K562 (cell line): Measurements from ENCODE around the gene NHSL2. TPM values are rescaled to one million over a fixed set of nuclear protein-coding genes. Genes with fewer than 3 reads are reported as not detected.

ENCODE experiments used
- ATAC-seq: fragments of 200-7000 bp; cut with Tn5 transposase; 3 replicates; pipeline ENCODE4 v1.9.1; 2020; ENCODE audit warnings: moderate library complexity
- BruUV-seq: library from RNA; stranded (reverse); fragments of 400-500 nt; replicated peaks from 2 replicates; lab custom pipeline; 2021; lab: Mats Ljungman, UMichigan
- CTCF ChIA-PET: fragments of 300-600 bp; formaldehyde crosslinking; extraction: SDS; loops from one replicate; lab custom pipeline; 2021; ENCODE audit warnings: low intra/inter-chr PET ratio; lab: Yijun Ruan, JAX
- POLR2A ChIA-PET: fragments of 300-600, 350-650 bp; sonication (Branson Sonifier 250); formaldehyde crosslinking; extraction: SDS; loops from one replicate; lab custom pipeline; 2021; ENCODE audit warnings: antibody characterized with exemption, inconsistent platforms; lab: Yijun Ruan, JAX
- DNase-seq, 4 experiments: peaks; one replicate each; pipeline versions ENCODE4 v3.0.0 to v3.0.0-alpha.2; 2011 to 2018; ENCODE audit warnings: low spot score in 3 of 4, mixed read lengths in 3 of 4; ENCODE audit errors: extremely low read depth in 1 of 4
- FAIRE-seq: peaks from 2 replicates; lab custom pipeline; 2011; peaks lifted over from hg19 to GRCh38; lab: Jason Lieb, UNC
- H2AFZ ChIP-seq: 2 replicates; pipeline ENCODE4 v1.6.0; 2011; ENCODE audit warnings: low read depth, low read length, control low read depth, inconsistent platforms
- H3K27ac ChIP-seq: fragments of 200-600 bp; 3 replicates; pipeline ENCODE4 v1.8.0; 2011; ENCODE audit warnings: low read depth, mild to moderate bottlenecking, control low read depth, inconsistent platforms, low read length, moderate library complexity, mixed read lengths; ENCODE audit errors: extremely low read depth
- H3K27me3 ChIP-seq, 2 experiments: fragments of 300-600 bp in 1 of 2; 2 replicates in 1 of 2; 3 replicates in 1 of 2; pipeline versions ENCODE4 v1.6.0 to v1.8.0; 2011; ENCODE audit warnings: inconsistent platforms in 2 of 2, low read length in 2 of 2, mild to moderate bottlenecking in 1 of 2, mixed read lengths in 1 of 2, moderate library complexity in 1 of 2; ENCODE audit not compliant: control insufficient read depth in 2 of 2, insufficient read depth in 2 of 2
- H3K36me3 ChIP-seq: fragments of 300-600 bp; 3 replicates; pipeline ENCODE4 v1.8.0; 2011; ENCODE audit warnings: mild to moderate bottlenecking, low read length, inconsistent platforms; ENCODE audit not compliant: control insufficient read depth, insufficient read depth
- H3K4me1 ChIP-seq, 2 experiments: fragments of 200-600 bp in 1 of 2; replicated peaks in 1 of 2; 2 replicates in 1 of 2; 3 replicates in 1 of 2; pipeline versions ENCODE4 v1.5.1 to v1.8.0; 2011; ENCODE audit warnings: inconsistent platforms in 2 of 2, low read length in 2 of 2, mild to moderate bottlenecking in 1 of 2, mixed read lengths in 1 of 2, moderate library complexity in 1 of 2; ENCODE audit not compliant: control insufficient read depth in 2 of 2, insufficient read depth in 2 of 2
- H3K4me2 ChIP-seq: 2 replicates; pipeline ENCODE4 v1.6.1; 2011; ENCODE audit warnings: low read length, control low read depth, inconsistent platforms, mixed read lengths; ENCODE audit not compliant: insufficient read depth
- H3K4me3 ChIP-seq: fragments of 200-600 bp; sonication (generic), shearing (Covaris generic); 2 replicates; pipeline ENCODE4 v1.5.1; 2016; ENCODE audit warnings: control low read depth, inconsistent platforms
- H3K79me2 ChIP-seq: fragments of 200-600 bp; 3 replicates; pipeline ENCODE4 v1.8.0; 2011; ENCODE audit warnings: low read length, inconsistent platforms; ENCODE audit not compliant: control insufficient read depth, insufficient read depth
- H3K9ac ChIP-seq, 2 experiments: 2 replicates each; pipeline versions ENCODE4 v1.6.0 to v1.6.1; 2011; ENCODE audit warnings: low read depth in 2 of 2, low read length in 2 of 2, control low read depth in 1 of 2, inconsistent platforms in 1 of 2, mild to moderate bottlenecking in 1 of 2, mixed read lengths in 1 of 2; ENCODE audit not compliant: insufficient read depth in 1 of 2
- H3K9me1 ChIP-seq: one replicate; pipeline ENCODE4 v1.6.0; 2011; ENCODE audit warnings: inconsistent platforms, mild to moderate bottlenecking, low read length, moderate library complexity; ENCODE audit not compliant: control insufficient read depth, insufficient read depth
- H3K9me3 ChIP-seq: replicated peaks from 2 replicates; pipeline ENCODE4 v1.5.1; 2011; ENCODE audit warnings: low read depth, low read length, inconsistent platforms; ENCODE audit not compliant: control insufficient read depth, insufficient read depth
- H4K20me1 ChIP-seq: replicated peaks from 2 replicates; pipeline ENCODE4 v1.6.1; 2011; ENCODE audit warnings: low read length, inconsistent platforms, mixed read lengths; ENCODE audit not compliant: control insufficient read depth, insufficient read depth
- EP400 ChIP-seq: fragments of 450-650 bp; IDR thresholded peaks from 2 replicates; pipeline ENCODE4 v1.6.1; 2017; ENCODE audit warnings: antibody characterized with exemption, mild to moderate bottlenecking, moderate library complexity
- NFE2L1 ChIP-seq: fragments of 450-650 bp; IDR thresholded peaks from 2 replicates; pipeline ENCODE4 v1.6.1; 2016; ENCODE audit warnings: missing genetic modification characterization, low read depth, mild to moderate bottlenecking, missing compliant biosample characterization, moderate library complexity, borderline replicate concordance
- PHB2 ChIP-seq: fragments of 450-650 bp; IDR thresholded peaks from 2 replicates; pipeline ENCODE4 v1.6.1; 2017; ENCODE audit warnings: low read depth
- POLR2AphosphoS2 ChIP-seq: IDR thresholded peaks from 2 replicates; pipeline ENCODE4 v1.6.1; 2012; ENCODE audit warnings: low read length, improper control_type of control experiment
- RFX1 ChIP-seq: fragments of 450-650 bp; IDR thresholded peaks from 2 replicates; pipeline ENCODE4 v1.6.1; 2016; ENCODE audit warnings: mild to moderate bottlenecking, moderate library complexity
- ZKSCAN1 ChIP-seq: fragments of 150-350 bp; IDR thresholded peaks from 2 replicates; pipeline ENCODE4 v1.6.1; 2016; ENCODE audit warnings: low read depth, low read length
- ZNF436 ChIP-seq: fragments of 250-450, 450-650 bp; sonication (Bioruptor Pico); formaldehyde crosslinking; IDR thresholded peaks from 2 replicates; pipeline ENCODE4 v1.7.0; 2020; ENCODE audit warnings: mild to moderate bottlenecking
- WGBS: fragments of 100-300 bp; shearing (Covaris generic); methylation state at CpG from one replicate; pipeline ENCODE4 v1.1.6; 2016; ENCODE audit warnings: low coverage, mixed read lengths; ENCODE audit not compliant: insufficient coverage; ENCODE audit errors: missing lambda C conversion rate; 5-methylcytosine and 5-hydroxymethylcytosine counted together
- in situ Hi-C: fragments of 300-500 bp; cut with MboI; formaldehyde crosslinking; loops from 4 replicates; pipeline ENCODE4 v1.15.0; 2018; ENCODE audit warnings: inconsistent platforms, mixed read lengths
- intact Hi-C: fragments of 100-400 bp; cut with micrococcal nuclease; formaldehyde crosslinking; loops from 2 replicates; pipeline ENCODE4 v1.14.2; 2022
- polyA plus RNA-seq, 8 experiments: library from polyadenylated mRNA; depleted of rRNA in 4 of 8; stranded (reverse) in 5 of 8; unstranded in 3 of 8; fragments of >200 nt; fragmentation: Nextera tagmentation in 2 of 8; fragmentation: Illumina TruSeq in 1 of 8; extraction: Ambion mirVana in 2 of 8; extraction: Trizol in 1 of 8; gene quantifications; 2 replicates each; pipeline versions ENCODE4 v1.2.1 to v1.2.3, GENCODE V29; 2011 to 2014; ENCODE audit warnings: inconsistent platforms in 1 of 8, missing spikeins in 1 of 8
- total RNA-seq, 7 experiments: library from RNA; depleted of rRNA in 6 of 7; stranded (reverse); fragments of >200 nt in 6 of 7; fragmentation: Illumina TruSeq in 2 of 7; extraction: Trizol in 2 of 7; gene quantifications; 2 replicates each; pipeline versions ENCODE4 v1.2.1 to v1.2.3, GENCODE V29; 2011 to 2021; ENCODE audit warnings: low replicate concordance in 1 of 7
- TF ChIP-seq, protein P1 (sequence below): sonication (generic); formaldehyde crosslinking; IDR thresholded peaks from 2 replicates; pipeline ENCODE4 v1.8.1; 2023; ENCODE audit warnings: mild to moderate bottlenecking, missing genetic modification reagents
- TF ChIP-seq, protein P2 (sequence below): fragments of 250-450 bp; sonication (Bioruptor Pico); IDR thresholded peaks from 2 replicates; pipeline ENCODE4 v1.9.0; 2021; ENCODE audit warnings: mild to moderate bottlenecking

Gene NHSL2
- total and polyA plus RNA-seq, 9 of the 15 experiments (the other 6 are each of a cell fraction or from before 2014, with no cell fraction given), result 0.02 TPM; not detected in 8

DNA sequence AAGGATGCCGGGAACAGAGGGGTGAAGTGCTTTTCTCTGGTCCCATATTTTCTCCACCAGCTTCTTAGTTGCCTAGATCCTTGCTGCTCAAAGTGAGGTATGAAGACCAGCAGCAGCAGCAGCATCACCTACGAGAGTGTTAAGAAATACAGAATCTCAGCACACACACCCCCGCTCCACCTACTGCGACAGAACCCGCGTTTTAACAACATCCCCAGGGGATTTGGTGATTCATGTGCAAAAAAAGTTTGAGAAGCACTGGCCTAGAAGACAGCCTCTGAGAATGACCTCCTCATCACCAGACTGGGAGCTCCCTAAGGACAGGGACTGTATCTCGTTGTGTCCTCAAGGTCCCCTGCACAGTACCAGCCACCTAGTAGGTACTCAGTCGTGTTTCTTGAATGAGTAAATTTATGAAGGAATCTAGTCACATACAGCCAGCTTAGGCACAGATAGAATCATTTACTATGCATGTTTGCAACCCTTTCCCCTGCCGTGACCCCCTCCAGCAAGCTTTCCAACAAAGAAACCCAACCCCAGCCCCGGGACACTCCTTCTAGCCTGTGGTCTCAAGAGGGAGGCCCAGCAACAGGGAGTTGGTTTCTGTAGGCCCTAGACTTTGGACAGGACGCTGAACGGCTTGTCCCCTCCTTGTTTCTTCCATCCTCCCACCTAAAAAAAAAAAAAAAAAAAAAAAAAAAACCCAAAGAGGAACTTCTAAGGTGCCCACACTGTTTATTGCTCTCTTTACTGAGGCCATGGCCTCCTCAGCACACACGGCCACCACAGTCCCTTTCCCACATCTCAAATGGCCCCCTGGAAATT lies 199.6 kb downstream of the NHSL2 start (continued):
- TF ChIP-seq, protein P1, sequence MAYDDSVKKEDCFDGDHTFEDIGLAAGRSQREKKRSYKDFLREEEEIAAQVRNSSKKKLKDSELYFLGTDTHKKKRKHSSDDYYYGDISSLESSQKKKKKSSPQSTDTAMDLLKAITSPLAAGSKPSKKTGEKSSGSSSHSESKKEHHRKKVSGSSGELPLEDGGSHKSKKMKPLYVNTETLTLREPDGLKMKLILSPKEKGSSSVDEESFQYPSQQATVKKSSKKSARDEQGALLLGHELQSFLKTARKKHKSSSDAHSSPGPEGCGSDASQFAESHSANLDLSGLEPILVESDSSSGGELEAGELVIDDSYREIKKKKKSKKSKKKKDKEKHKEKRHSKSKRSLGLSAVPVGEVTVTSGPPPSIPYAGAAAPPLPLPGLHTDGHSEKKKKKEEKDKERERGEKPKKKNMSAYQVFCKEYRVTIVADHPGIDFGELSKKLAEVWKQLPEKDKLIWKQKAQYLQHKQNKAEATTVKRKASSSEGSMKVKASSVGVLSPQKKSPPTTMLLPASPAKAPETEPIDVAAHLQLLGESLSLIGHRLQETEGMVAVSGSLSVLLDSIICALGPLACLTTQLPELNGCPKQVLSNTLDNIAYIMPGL (CRISPR knock-in tag), result no peak
- TF ChIP-seq POLR2AphosphoS2, result no peak

DNA sequence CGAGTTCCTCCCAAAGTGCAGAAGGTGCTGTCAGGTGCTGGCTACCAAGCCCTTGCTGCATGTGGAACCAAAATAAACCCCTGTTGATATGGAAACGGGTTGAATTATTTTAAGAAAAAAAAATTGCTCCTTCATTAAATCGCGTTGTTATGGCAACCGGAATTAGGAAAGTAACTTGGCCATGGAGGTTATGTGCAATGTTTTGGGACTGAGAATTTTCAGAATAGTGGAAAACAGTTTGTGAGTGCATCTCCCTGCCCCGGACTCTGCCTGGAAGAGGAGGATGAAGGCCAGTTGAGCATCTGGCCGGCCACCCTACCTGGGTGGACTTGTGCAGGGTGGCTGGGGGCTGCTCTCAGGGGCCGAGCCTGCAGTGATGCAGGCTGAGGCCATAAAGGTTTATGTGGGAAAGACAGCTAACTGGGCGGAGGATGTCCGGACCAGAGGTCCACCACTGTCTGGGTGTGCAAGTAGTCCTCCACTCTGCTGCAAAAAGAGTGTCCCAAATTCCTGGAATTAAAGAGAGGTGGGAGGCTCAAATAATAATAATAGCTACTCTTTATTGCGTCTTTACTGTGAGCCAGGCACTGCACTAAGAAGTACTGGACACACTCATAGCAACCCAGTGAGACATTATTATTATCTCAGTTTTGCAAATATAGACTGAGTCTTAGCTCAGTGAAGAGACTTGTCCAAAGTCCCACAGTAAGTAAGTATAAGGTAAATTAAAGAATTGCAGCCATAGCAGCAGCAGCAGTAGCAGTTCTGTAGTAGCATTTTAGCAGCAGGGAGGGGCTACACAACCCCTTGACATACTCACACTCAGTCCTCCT lies 200.4 kb downstream of the NHSL2 start:
- Histone ChIP-seq H3K4me3 (no peak overlapping the region), H3K4me1 (no peaks in the 10 kb centered on the region), H3K36me3 (no peaks in the 10 kb centered on the region), H3K79me2 (no peaks in the 10 kb centered on the region), H3K27ac (no peak overlapping the region), H3K9ac (no peak overlapping the region), H3K9me1 (no peaks in the 10 kb centered on the region), H3K27me3 (peaks cover 0 to 53% of the 10 kb centered on the region in 2 experiments; a peak in 2 of 5 replicates), H4K20me1 (no peaks in the 10 kb centered on the region), H2AFZ (no peak overlapping the region), H3K4me2 (no peak overlapping the region), H3K9me3 (no peaks in the 10 kb centered on the region; the same call in 1 of the 2 replicates)
- ChIA-PET POLR2A (interaction anchor here (1.1 kb wide), 1 partner anchor 9 kb away, joined by 4 read pairs; no protein-coding TSS in a partner anchor), CTCF (no interaction called here)
- BruUV-seq, result no TSS peak
- in situ Hi-C loops (no loop called here), intact Hi-C loops (no loop called here)
- no peak for DNase-seq
- FAIRE-seq, result no peak
- ATAC-seq, result no peak
- WGBS, result 0% methylated on average over 10 of the region's 11 CpGs
- TF ChIP-seq, protein P2, sequence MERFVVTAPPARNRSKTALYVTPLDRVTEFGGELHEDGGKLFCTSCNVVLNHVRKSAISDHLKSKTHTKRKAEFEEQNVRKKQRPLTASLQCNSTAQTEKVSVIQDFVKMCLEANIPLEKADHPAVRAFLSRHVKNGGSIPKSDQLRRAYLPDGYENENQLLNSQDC (CRISPR knock-in tag), result no peak
- TF ChIP-seq RFX1 (peak; percentile 60), NFE2L1 (tag) (no peak), ZNF436 (CRISPR knock-in tag) (no peak), PHB2 (no peak), EP400 (no peak), ZKSCAN1 (no peak)
